Adrenal gland (tissue), 12 donors: ENCODE results near the gene PUS7L. TPM values are rescaled to one million over a fixed set of nuclear protein-coding genes. Genes with fewer than 3 reads are reported as not detected.
"Not testable (repeated sequence)": the region's sequence is repeated elsewhere in the genome, so short reads cannot be mapped to it uniquely, and the experiment has no call there.

Source experiments
- DNase-seq, 7 donors: peaks; one replicate each; pipeline ENCODE4 v3.0.0-alpha.2; 2019 to 2020
- H3K27ac ChIP-seq, 5 donors: fragments of 200-600 bp; sonication (generic) in 4 of 5; 1 replicate in 3 of 5; 2 replicates in 2 of 5; pipeline versions ENCODE4 v1.5.1 to v1.8.0; 2016 to 2020; ENCODE audit warnings: mild to moderate bottlenecking in 1 of 5
- H3K27me3 ChIP-seq: fragments of 200-600 bp; 2 replicates; pipeline ENCODE4 v1.8.0; 2021
- H3K36me3 ChIP-seq, 2 donors: fragments of 200-600 bp; replicated peaks in 1 of 2; 1 replicate in 1 of 2; 2 replicates in 1 of 2; pipeline versions ENCODE4 v1.5.1 to v1.8.0; 2018 to 2022
- H3K4me1 ChIP-seq, 2 donors: fragments of 200-600 bp; replicated peaks in 1 of 2; 1 replicate in 1 of 2; 2 replicates in 1 of 2; pipeline versions ENCODE4 v1.5.1 to v1.8.0; 2018 to 2021
- H3K4me3 ChIP-seq, 4 donors: fragments of 200-600 bp; sonication (generic) in 3 of 4; one replicate each; pipeline ENCODE4 v1.5.1; 2016 to 2018
- H3K9me3 ChIP-seq, 3 donors: fragments of 200-600 bp; sonication (generic) in 1 of 3; replicated peaks in 1 of 3; 1 replicate in 2 of 3; 2 replicates in 1 of 3; pipeline versions ENCODE4 v1.5.1 to v1.8.0; 2016 to 2021
- POLR2A ChIP-seq, 2 donors: fragments of 450-650 bp; IDR thresholded peaks; one replicate each; pipeline ENCODE4 v1.6.1; 2017; ENCODE audit warnings: antibody characterized with exemption in 2 of 2, mild to moderate bottlenecking in 2 of 2, moderate library complexity in 1 of 2
- WGBS, 4 donors: extraction: QIAGEN DNeasy Blood & Tissue Kit in 2 of 4; methylation state at CpG; one replicate each; pipeline versions ENCODE4 v1.1.5 to v1.1.7; 2013 to 2017; 5-methylcytosine and 5-hydroxymethylcytosine counted together
- intact Hi-C, 2 donors: fragments of 100-400 bp; cut with DNase I; formaldehyde crosslinking; loops; one replicate each; pipeline versions ENCODE4 v1.14.1 to v1.15.0; 2022 to 2023
- polyA plus RNA-seq, 3 donors: library from polyadenylated mRNA; stranded (reverse); fragments of 200-250 nt in 2 of 3; fragments of 350-450 nt in 1 of 3; fragmentation: Illumina TruSeq in 1 of 3; extraction: RNeasy Lipid Tissue Mini Kit (QIAGEN cat#74804) in 1 of 3; gene quantifications; one replicate each; pipeline ENCODE4 v1.2.3, GENCODE V29; 2013 to 2014
- total RNA-seq, 9 donors: library from RNA; depleted of rRNA in 4 of 9; stranded (reverse); fragments of >200 nt in 4 of 9; fragments of 120-200 nt in 1 of 9; fragmentation: NEBNext Ultra II Directional in 1 of 9; extraction: Animal tissue kit (Norgen Biotek cat#: 25700) in 1 of 9; gene quantifications; one replicate each; pipeline versions ENCODE4 v1.1.0 to v1.2.4, GENCODE V29; 2013 to 2023
- TF ChIP-seq, protein P1 (sequence below), 6 experiments: fragments of 450-650 bp in 4 of 6; fragments of 200-600 bp in 2 of 6; sonication (generic) in 1 of 6; IDR thresholded peaks; 1 replicate in 5 of 6; 2 replicates in 1 of 6; pipeline versions ENCODE4 v1.5.1 to v1.8.0; 2016 to 2021; ENCODE audit warnings: antibody characterized with exemption in 6 of 6, mild to moderate bottlenecking in 2 of 6, moderate library complexity in 1 of 6
- donor health status: healthy with polysubstance abuse.
- donor health status: Bipolar disorder and iron deficiency.
- donor health status: DM: yes; HTN: yes; CAD: no.
- donor health status: DM: no; HTN: no; CAD: no.
- donor health status: DM: no; HTN: no; CAD: no.
- donor health status: DM: yes; HTN: yes; CAD: no.

The PUS7L gene
- total and polyA plus RNA-seq, 12 donors, result 0.84 to 24.4 (median 13.6) TPM

DNA sequence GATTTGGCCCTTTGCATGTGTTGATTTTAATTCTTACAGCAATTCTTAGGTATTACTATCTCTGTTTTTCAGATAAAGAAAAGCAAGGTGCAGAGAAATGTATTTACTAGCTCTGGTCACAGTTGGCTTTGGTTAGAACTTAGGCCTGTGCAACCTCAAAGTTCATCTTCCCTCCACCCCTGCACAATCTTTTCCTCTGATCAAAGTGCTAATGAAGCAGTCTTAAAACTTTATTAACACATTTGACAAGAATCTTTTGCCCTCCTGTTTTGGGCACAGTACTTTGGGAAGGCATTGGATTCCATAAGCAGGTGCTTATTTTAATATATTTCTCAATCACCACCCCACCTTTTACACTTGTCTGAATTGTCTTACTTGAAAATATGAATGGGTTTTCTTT is 2.9 kb upstream of the PUS7L start:
- TF ChIP-seq, protein P1, sequence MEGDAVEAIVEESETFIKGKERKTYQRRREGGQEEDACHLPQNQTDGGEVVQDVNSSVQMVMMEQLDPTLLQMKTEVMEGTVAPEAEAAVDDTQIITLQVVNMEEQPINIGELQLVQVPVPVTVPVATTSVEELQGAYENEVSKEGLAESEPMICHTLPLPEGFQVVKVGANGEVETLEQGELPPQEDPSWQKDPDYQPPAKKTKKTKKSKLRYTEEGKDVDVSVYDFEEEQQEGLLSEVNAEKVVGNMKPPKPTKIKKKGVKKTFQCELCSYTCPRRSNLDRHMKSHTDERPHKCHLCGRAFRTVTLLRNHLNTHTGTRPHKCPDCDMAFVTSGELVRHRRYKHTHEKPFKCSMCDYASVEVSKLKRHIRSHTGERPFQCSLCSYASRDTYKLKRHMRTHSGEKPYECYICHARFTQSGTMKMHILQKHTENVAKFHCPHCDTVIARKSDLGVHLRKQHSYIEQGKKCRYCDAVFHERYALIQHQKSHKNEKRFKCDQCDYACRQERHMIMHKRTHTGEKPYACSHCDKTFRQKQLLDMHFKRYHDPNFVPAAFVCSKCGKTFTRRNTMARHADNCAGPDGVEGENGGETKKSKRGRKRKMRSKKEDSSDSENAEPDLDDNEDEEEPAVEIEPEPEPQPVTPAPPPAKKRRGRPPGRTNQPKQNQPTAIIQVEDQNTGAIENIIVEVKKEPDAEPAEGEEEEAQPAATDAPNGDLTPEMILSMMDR (IDR thresholded peaks at IDR 0.05), result no peak
- no peak for TF ChIP-seq POLR2A (IDR thresholded peaks at IDR 0.05)
- Histone ChIP-seq H3K27ac (no peak overlapping the region), H3K36me3 (no peaks in the 10 kb centered on the region), H3K4me3 (no peak overlapping the region), H3K9me3 (no peaks in the 10 kb centered on the region), H3K4me1 (peaks cover 0 to 36% of the 10 kb centered on the region in 2 donors), H3K27me3 (no peaks in the 10 kb centered on the region)
- intact Hi-C loops, result no loop called here
- DNase-seq, result no peak

DNA sequence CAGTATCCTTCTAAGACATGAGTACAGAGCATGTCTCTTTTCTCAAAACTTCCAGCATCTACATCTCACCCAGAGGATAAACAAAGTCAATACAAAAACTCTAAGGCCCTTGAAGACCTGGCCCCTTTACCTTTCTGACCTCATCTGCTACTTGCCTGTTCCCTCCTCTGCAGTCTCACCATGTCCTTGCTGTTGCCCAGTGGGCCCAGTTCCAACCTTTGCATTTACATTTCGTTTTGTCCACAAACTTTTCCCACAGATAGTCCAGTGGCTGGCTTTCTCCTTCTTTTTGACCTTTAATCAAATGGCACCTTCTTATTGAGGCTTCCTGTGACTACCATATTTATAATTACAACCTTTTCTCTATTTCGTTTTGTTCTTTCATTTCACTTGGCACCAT is 1.8 kb upstream of the PUS7L start:
- Histone ChIP-seq H3K4me1 (peaks cover 0 to 36% of the 10 kb centered on the region in 2 donors), H3K4me3 (peak overlapping the region in 1 of 4 donors; percentile 61), H3K36me3 (no peaks in the 10 kb centered on the region), H3K9me3 (no peaks in the 10 kb centered on the region), H3K27me3 (no peaks in the 10 kb centered on the region), H3K27ac (no peak overlapping the region)
- no peak for TF ChIP-seq POLR2A (IDR thresholded peaks at IDR 0.05)
- TF ChIP-seq, protein P1 (IDR thresholded peaks at IDR 0.05), result no peak
- intact Hi-C loops, result no loop called here
- no peak for DNase-seq
- 79 to 86% (median 86%) methylated on average over 2 of the region's 2 CpGs for WGBS, 4 donors

DNA sequence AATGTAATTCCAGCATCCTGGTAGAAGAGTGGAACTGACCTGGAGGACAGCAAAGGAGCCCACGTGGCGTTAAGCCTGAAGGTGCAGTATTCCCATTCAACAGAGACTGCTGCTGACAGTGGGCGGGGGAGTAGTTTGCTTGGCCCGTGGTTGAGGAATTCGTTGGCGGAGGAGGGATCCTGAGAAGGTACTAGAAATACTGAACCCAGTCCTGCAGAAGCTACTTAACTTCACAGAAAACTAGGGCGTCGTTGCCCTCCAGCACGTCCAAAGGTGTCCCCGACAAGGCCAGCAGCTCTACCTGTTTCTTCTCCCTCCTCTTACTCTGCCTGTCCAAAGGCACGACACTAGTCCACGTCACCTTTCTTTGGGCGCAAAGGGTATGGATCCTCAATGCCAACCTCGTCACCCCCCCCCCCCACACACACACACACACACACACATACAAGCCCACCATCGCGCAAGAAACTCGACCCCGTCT is 303 bp downstream of the PUS7L start:
- peak overlapping the region in 2 of 4 donors; percentile 61 to 85 for H3K4me3 ChIP-seq
- intact Hi-C loops, result no loop called here
- peaks cover 0 to 36% of the 10 kb centered on the region in 2 donors for H3K4me1 ChIP-seq
- no peaks in the 10 kb centered on the region for H3K27me3 ChIP-seq
- H3K27ac ChIP-seq, result peak overlapping the region in 3 of 5 donors; percentile 65 to 88 (median 78)
- DNase-seq, result peak in 4 of 7 donors; percentile 27 to 63 (median 44)
- H3K36me3 ChIP-seq, result no peaks in the 10 kb centered on the region
- H3K9me3 ChIP-seq, result no peaks in the 10 kb centered on the region
- 1 to 4% (median 2%) methylated on average over 17 to 18 of the region's 18 CpGs for WGBS, 4 donors
- TF ChIP-seq POLR2A (IDR thresholded peaks at IDR 0.05), result no peak
- TF ChIP-seq, protein P1 (IDR thresholded peaks at IDR 0.05), result no peak

DNA sequence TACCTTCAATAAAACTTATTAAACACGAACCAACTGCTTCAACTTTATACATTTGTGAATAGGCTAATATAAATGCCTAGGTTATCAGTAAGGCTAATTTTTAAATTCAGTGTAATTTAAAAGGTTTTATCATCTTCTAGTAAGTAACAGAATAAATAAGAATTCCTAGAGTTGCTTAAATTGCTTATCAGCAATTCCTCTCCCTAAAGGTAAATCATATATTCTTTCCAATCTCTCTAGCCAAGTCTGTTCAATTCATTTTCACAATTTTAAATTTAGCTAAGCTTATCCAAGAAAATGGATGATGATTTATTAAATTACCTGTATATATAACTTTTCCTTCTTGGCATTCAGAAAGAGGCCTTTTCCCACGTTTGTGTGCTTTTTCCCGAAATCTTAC is 4.6 kb downstream of the PUS7L start:
- TF ChIP-seq, protein P1 (IDR thresholded peaks at IDR 0.05), result no peak
- TF ChIP-seq POLR2A (IDR thresholded peaks at IDR 0.05), result no peak
- 86 to 95% (median 94%) methylated on average over 3 of the region's 3 CpGs for WGBS, 4 donors
- Histone ChIP-seq H3K36me3 (no peaks in the 10 kb centered on the region), H3K9me3 (no peaks in the 10 kb centered on the region), H3K4me1 (peaks cover 0 to 11% of the 10 kb centered on the region in 2 donors), H3K4me3 (no peak overlapping the region), H3K27me3 (no peaks in the 10 kb centered on the region), H3K27ac (no peak overlapping the region)
- intact Hi-C loops, result no loop called here
- no peak for DNase-seq

DNA sequence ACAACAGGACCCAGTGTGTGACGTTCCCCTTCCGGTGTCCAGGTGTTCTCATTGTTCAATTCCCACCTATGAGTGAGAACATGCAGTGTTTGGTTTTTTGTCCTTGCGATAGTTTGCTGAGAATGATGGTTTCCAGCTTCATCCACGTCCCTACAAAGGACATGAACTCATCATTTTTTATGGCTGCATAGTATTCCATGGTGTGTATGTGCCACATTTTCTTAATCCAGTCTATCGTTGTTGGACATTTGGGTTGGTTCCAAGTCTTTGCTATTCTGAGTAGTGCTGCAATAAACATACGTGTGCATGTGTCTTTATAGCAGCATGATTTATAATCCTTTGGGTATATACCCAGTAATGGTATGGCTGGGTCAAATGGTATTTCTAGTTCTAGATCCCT is 7.2 kb downstream of the PUS7L start:
- DNase-seq, H3K9me3 ChIP-seq, H3K4me3 ChIP-seq, H3K36me3 ChIP-seq, H3K27ac ChIP-seq, intact Hi-C loops, H3K27me3 ChIP-seq, H3K4me1 ChIP-seq: not testable (repeated sequence)
- WGBS, 4 donors, result 95 to 100% (median 98%) methylated on average over 5 of the region's 6 CpGs
